ENCODE data around the gene CCR2. TPM values are rescaled to one million over a fixed set of nuclear protein-coding genes. Genes with fewer than 3 reads are reported as not detected.

CCR2 gene
- total RNA-seq, 2 donors from 2014 or later = 1.5 to 3.0 TPM

GRCh38 chr3:46359733-46360493 lies 6.0 kb downstream of the CCR2 start:
- Histone ChIP-seq H3K36me3 (no peaks in the 10 kb centered on the region), H3K27ac (no peak overlapping the region), H3K27me3 (no peaks in the 10 kb centered on the region), H3K9ac (ENCODE audit: low read depth in 2 of 2, low read length in 2 of 2) (no peak overlapping the region), H3K9me3 (no peaks in the 10 kb centered on the region), H3K4me1 (no peaks in the 10 kb centered on the region), H3K4me3 (no peak overlapping the region)
- intact Hi-C loops (cut with DNase I) = no loop called here
- no peak for DNase-seq
- no peak for TF ChIP-seq CTCF (IDR thresholded peaks at IDR 0.05)

GRCh38 chr3:46360907-46361306 lies 7.0 kb downstream of the CCR2 start:
- Histone ChIP-seq H3K27me3 (no peaks in the 10 kb centered on the region), H3K27ac (no peak overlapping the region), H3K36me3 (no peaks in the 10 kb centered on the region), H3K4me3 (no peak overlapping the region), H3K9me3 (no peaks in the 10 kb centered on the region), H3K9ac (ENCODE audit: low read depth in 2 of 2, low read length in 2 of 2) (no peak overlapping the region), H3K4me1 (no peaks in the 10 kb centered on the region)
- intact Hi-C loops (cut with DNase I) = no loop called here
- DNase-seq = no peak
- no peak for TF ChIP-seq CTCF (IDR thresholded peaks at IDR 0.05)

GRCh38 chr3:46361408-46362283 lies 7.7 kb downstream of the CCR2 start:
- H3K36me3 ChIP-seq = no peaks in the 10 kb centered on the region
- H3K9ac ChIP-seq (ENCODE audit: low read depth in 2 of 2, low read length in 2 of 2) = no peak overlapping the region
- no peak for TF ChIP-seq CTCF (IDR thresholded peaks at IDR 0.05)
- H3K9me3 ChIP-seq = no peaks in the 10 kb centered on the region
- H3K4me3 ChIP-seq = no peak overlapping the region
- intact Hi-C loops (cut with DNase I) = no loop called here
- no peak for DNase-seq
- H3K27ac ChIP-seq = no peak overlapping the region
- H3K27me3 ChIP-seq = no peaks in the 10 kb centered on the region
- H3K4me1 ChIP-seq = no peaks in the 10 kb centered on the region

- intact Hi-C loops (cut with DNase I) = no loop called here
- no peaks in the 10 kb centered on the region for H3K4me1 ChIP-seq
- H3K9ac ChIP-seq (ENCODE audit: low read depth in 2 of 2, low read length in 2 of 2) = no peak overlapping the region
- no peak overlapping the region for H3K27ac ChIP-seq
- no peak for TF ChIP-seq CTCF (IDR thresholded peaks at IDR 0.05)
- H3K27me3 ChIP-seq = no peaks in the 10 kb centered on the region
- no peaks in the 10 kb centered on the region for H3K36me3 ChIP-seq
- no peak for DNase-seq
- H3K9me3 ChIP-seq = no peaks in the 10 kb centered on the region
- H3K4me3 ChIP-seq = no peak overlapping the region
Measured at GRCh38 chr3:46365041-46365440, 11.1 kb downstream of the CCR2 start.

- intact Hi-C loops (cut with DNase I) = no loop called here
Measured at GRCh38 chr3:46365737-46366524, 12.0 kb downstream of the CCR2 start.

More at GRCh38 chr3:46365737-46366524, 12.0 kb downstream of the CCR2 start:
- TF ChIP-seq CTCF (IDR thresholded peaks at IDR 0.05) = no peak
- Histone ChIP-seq H3K4me1 (no peaks in the 10 kb centered on the region), H3K36me3 (no peaks in the 10 kb centered on the region), H3K4me3 (no peak overlapping the region), H3K27me3 (no peaks in the 10 kb centered on the region), H3K9ac (ENCODE audit: low read depth in 2 of 2, low read length in 2 of 2) (no peak overlapping the region), H3K9me3 (no peaks in the 10 kb centered on the region), H3K27ac (no peak overlapping the region)
- no peak for DNase-seq

Data from colonic mucosa (tissue), 4 donors.